Ishikawa (cell line): ENCODE results near the gene CPEB4.

Experiments
- CEBPB ChIP-seq: IDR thresholded peaks from 2 replicates; pipeline ENCODE4 v1.6.1; 2012
- CREB1 ChIP-seq: IDR thresholded peaks from 2 replicates; pipeline ENCODE4 v1.6.1; 2012; ENCODE audit warnings: low read depth
- EGR1 ChIP-seq: IDR thresholded peaks from 2 replicates; pipeline ENCODE4 v1.6.1; 2012
- EP300 ChIP-seq: IDR thresholded peaks from 2 replicates; pipeline ENCODE4 v1.6.1; 2012; ENCODE audit warnings: borderline replicate concordance
- MAX ChIP-seq: IDR thresholded peaks from 2 replicates; pipeline ENCODE4 v1.6.1; 2012
- NFIC ChIP-seq: IDR thresholded peaks from 2 replicates; pipeline ENCODE4 v1.6.1; 2012
- RAD21 ChIP-seq: IDR thresholded peaks from 2 replicates; pipeline ENCODE4 v1.6.1; 2012; ENCODE audit warnings: low read depth
- REST ChIP-seq: IDR thresholded peaks from 2 replicates; pipeline ENCODE4 v1.6.1; 2012; ENCODE audit warnings: low read depth, mild to moderate bottlenecking
- TAF1 ChIP-seq: IDR thresholded peaks from 2 replicates; pipeline ENCODE4 v1.6.1; 2012; ENCODE audit warnings: low read depth, mild to moderate bottlenecking
- USF1 ChIP-seq: IDR thresholded peaks from 2 replicates; pipeline ENCODE4 v1.6.1; 2012
- YY1 ChIP-seq: IDR thresholded peaks from 2 replicates; pipeline ENCODE4 v1.6.1; 2012; ENCODE audit warnings: low read depth

- TF ChIP-seq TAF1 (no peak), EP300 (no peak), REST (no peak), RAD21 (no peak), YY1 (no peak), MAX (no peak), EGR1 (no peak), NFIC (no peak), CEBPB (no peak), USF1 (no peak), CREB1 (no peak)
Measured at GRCh38 chr5:173988554-173989431, 100.6 kb downstream of the CPEB4 start, which contains the start of gene C5orf47.
